SU-DHL-6 (cell line): Measurements from ENCODE around the gene CD300H.

ENCODE experiments used
- H2AFZ ChIP-seq: fragments of 200-600 bp; sonication (generic); 2 replicates; pipeline ENCODE4 v1.6.1; 2014; ENCODE audit warnings: low read depth, mild to moderate bottlenecking, moderate library complexity, mixed read lengths, antibody characterized with exemption, low read length; ENCODE audit not compliant: severe bottlenecking
- H3F3A ChIP-seq: fragments of 200-600 bp; shearing (Covaris generic); 2 replicates; pipeline ENCODE4 v1.6.0; 2016; ENCODE audit warnings: antibody characterized with exemption, mild to moderate bottlenecking; ENCODE audit not compliant: insufficient read depth
- H3K27ac ChIP-seq: fragments of 200-600 bp; sonication (generic); 2 replicates; pipeline ENCODE4 v1.5.1; 2016; ENCODE audit warnings: low read depth, mild to moderate bottlenecking, low read length, moderate library complexity, mixed read lengths
- H3K27me3 ChIP-seq: fragments of 200-600 bp; sonication (generic), shearing (Covaris generic); 2 replicates; pipeline ENCODE4 v1.6.0; 2014; ENCODE audit warnings: mild to moderate bottlenecking, low read length
- H3K36me3 ChIP-seq: fragments of 200-600 bp; sonication (generic); 2 replicates; pipeline ENCODE4 v1.6.1; 2014; ENCODE audit warnings: mild to moderate bottlenecking, low read length, mixed read lengths
- H3K4me2 ChIP-seq: fragments of 300-600, 200-600 bp; shearing (Covaris generic), sonication (generic); 2 replicates; pipeline ENCODE4 v1.6.0; 2014; ENCODE audit warnings: low read length, low read depth, mild to moderate bottlenecking; ENCODE audit not compliant: poor library complexity, severe bottlenecking
- H3K4me3 ChIP-seq: fragments of 200-600 bp; sonication (generic); 2 replicates; pipeline ENCODE4 v1.5.1; 2014; ENCODE audit warnings: antibody characterized with exemption, low read length, mild to moderate bottlenecking, mixed read lengths; ENCODE audit not compliant: insufficient read depth, poor library complexity, severe bottlenecking
- H3K79me2 ChIP-seq: fragments of 200-600 bp; sonication (generic); 2 replicates; pipeline ENCODE4 v1.6.1; 2014; ENCODE audit warnings: mild to moderate bottlenecking, low read length, moderate library complexity; ENCODE audit not compliant: insufficient read depth
- H3K9ac ChIP-seq: fragments of 200-600 bp; sonication (generic); 2 replicates; pipeline ENCODE4 v1.7.0; 2014; ENCODE audit warnings: mild to moderate bottlenecking, low read length
- H3K9me2 ChIP-seq: fragments of 200-600 bp; sonication (generic); replicated peaks from 2 replicates; pipeline ENCODE4 v1.6.1; 2014; ENCODE audit warnings: low read length; ENCODE audit not compliant: insufficient read depth
- H3K9me3 ChIP-seq: fragments of 200-600 bp; sonication (generic); 2 replicates; pipeline ENCODE4 v1.6.1; 2014; ENCODE audit warnings: low read length, mixed read lengths; ENCODE audit not compliant: insufficient read depth
- H4K20me1 ChIP-seq: fragments of 200-600 bp; sonication (generic); 2 replicates; pipeline ENCODE4 v1.6.1; 2014; ENCODE audit warnings: low read depth, mild to moderate bottlenecking, antibody characterized with exemption, low read length, moderate library complexity, mixed read lengths
- CTCF ChIP-seq: fragments of 200-600 bp; sonication (generic); IDR thresholded peaks from one replicate; pipeline ENCODE4 v1.5.1; 2017; ENCODE audit warnings: antibody characterized with exemption, mild to moderate bottlenecking, low read length, moderate library complexity; ENCODE audit not compliant: insufficient read depth, poor library complexity, severe bottlenecking
- EZH2phosphoT487 ChIP-seq: fragments of 200-600 bp; sonication (generic), shearing (Covaris generic); conservative IDR thresholded peaks from 2 replicates; pipeline ENCODE4 v1.6.1; 2018; ENCODE audit warnings: mild to moderate bottlenecking, antibody characterized with exemption, low read length, moderate library complexity, mixed read lengths

The CD300H gene

GRCh38 chr17:74554909-74555308 lies 12.4 kb downstream of the CD300H start:
- H3K27me3 ChIP-seq = no peaks in the 10 kb centered on the region

GRCh38 chr17:74552037-74552436 lies 15.3 kb downstream of the CD300H start:
- Histone ChIP-seq H3F3A (no peaks in the 10 kb centered on the region), H3K9ac (no peak overlapping the region), H3K27me3 (no peaks in the 10 kb centered on the region), H3K27ac (no peak overlapping the region), H2AFZ (no peak overlapping the region), H4K20me1 (no peaks in the 10 kb centered on the region), H3K79me2 (no peaks in the 10 kb centered on the region), H3K4me3 (no peak overlapping the region), H3K9me2 (no peaks in the 10 kb centered on the region), H3K9me3 (no peaks in the 10 kb centered on the region), H3K36me3 (no peaks in the 10 kb centered on the region), H3K4me2 (no peak overlapping the region)
- no peak for TF ChIP-seq EZH2phosphoT487
- TF ChIP-seq CTCF = no peak

More at GRCh38 chr17:74554909-74555308, 12.4 kb downstream of the CD300H start:
- Histone ChIP-seq H3K4me3 (no peak overlapping the region), H3F3A (no peaks in the 10 kb centered on the region), H3K9me3 (no peaks in the 10 kb centered on the region), H3K9ac (no peak overlapping the region), H3K4me2 (no peak overlapping the region), H3K36me3 (no peaks in the 10 kb centered on the region), H3K79me2 (no peaks in the 10 kb centered on the region), H3K9me2 (no peaks in the 10 kb centered on the region), H2AFZ (no peak overlapping the region), H3K27ac (no peak overlapping the region), H4K20me1 (no peaks in the 10 kb centered on the region)
- TF ChIP-seq CTCF (no peak), EZH2phosphoT487 (no peak)

- Histone ChIP-seq H3K9ac (no peak overlapping the region), H3K9me3 (no peaks in the 10 kb centered on the region), H3K4me2 (no peak overlapping the region), H2AFZ (no peak overlapping the region), H3K36me3 (no peaks in the 10 kb centered on the region), H3F3A (no peaks in the 10 kb centered on the region), H3K79me2 (no peaks in the 10 kb centered on the region), H3K9me2 (no peaks in the 10 kb centered on the region), H3K4me3 (no peak overlapping the region), H4K20me1 (no peaks in the 10 kb centered on the region), H3K27me3 (no peaks in the 10 kb centered on the region), H3K27ac (no peak overlapping the region)
- TF ChIP-seq CTCF = no peak
- no peak for TF ChIP-seq EZH2phosphoT487
Measured at GRCh38 chr17:74550602-74551001, 16.7 kb downstream of the CD300H start.
